Stomach (tissue), 9 donors: Measurements from ENCODE around the gene LDLRAD3. TPM values are rescaled to one million over a fixed set of nuclear protein-coding genes. Genes with fewer than 3 reads are reported as not detected.

Experiments used
- DNase-seq, 2 donors: peaks; one replicate each; pipeline versions ENCODE4 v3.0.0 to v3.0.0-alpha.2; 2013 to 2019
- H3K27ac ChIP-seq, 5 donors: fragments of 200-600 bp in 4 of 5; sonication (generic) in 4 of 5; one replicate each; pipeline ENCODE4 v1.5.1; 2013 to 2019; ENCODE audit warnings: mild to moderate bottlenecking in 1 of 5, moderate library complexity in 1 of 5
- H3K27me3 ChIP-seq, 3 donors: fragments of 200-600 bp; sonication (generic); one replicate each; pipeline ENCODE4 v1.5.1; 2017 to 2019; ENCODE audit warnings: mixed run types in 1 of 3
- H3K36me3 ChIP-seq, 4 donors: fragments of 200-600 bp; sonication (generic); 1 replicate in 3 of 4; 2 replicates in 1 of 4; pipeline ENCODE4 v1.5.1; 2016 to 2019
- H3K4me1 ChIP-seq, 4 donors: fragments of 200-600 bp; sonication (generic); one replicate each; pipeline ENCODE4 v1.5.1; 2016 to 2019
- H3K4me3 ChIP-seq, 4 donors: fragments of 200-600 bp; sonication (generic) in 3 of 4; one replicate each; pipeline ENCODE4 v1.5.1; 2016 to 2019; ENCODE audit warnings: mild to moderate bottlenecking in 1 of 4
- H3K9me3 ChIP-seq, 4 donors: fragments of 200-600 bp; sonication (generic); one replicate each; pipeline ENCODE4 v1.5.1; 2016 to 2019
- EP300 ChIP-seq: sonication (generic); formaldehyde crosslinking; IDR thresholded peaks from one replicate; pipeline ENCODE4 v1.6.1; 2017; ENCODE audit warnings: antibody characterized with exemption
- POLR2A ChIP-seq, 4 donors: fragments of 450-650 bp; IDR thresholded peaks; one replicate each; pipeline ENCODE4 v1.6.1; 2016; ENCODE audit warnings: antibody characterized with exemption in 4 of 4, control low read depth in 2 of 4, mild to moderate bottlenecking in 1 of 4, moderate library complexity in 1 of 4
- POLR2AphosphoS5 ChIP-seq, 3 donors: sonication (generic); formaldehyde crosslinking; IDR thresholded peaks; one replicate each; pipeline ENCODE4 v1.6.1; 2016; ENCODE audit warnings: antibody characterized with exemption in 3 of 3
- WGBS, 5 donors: extraction: QIAGEN DNeasy Blood & Tissue Kit in 3 of 5; methylation state at CpG; one replicate each; pipeline versions ENCODE4 v1.1.5 to v1.1.7; 2013 to 2018; 5-methylcytosine and 5-hydroxymethylcytosine counted together
- intact Hi-C: fragments of 100-400 bp; cut with DNase I; formaldehyde crosslinking; loops from one replicate; pipeline ENCODE4 v1.15.1; 2023; ENCODE audit warnings: low total_unique reads
- polyA plus RNA-seq, 3 donors: library from polyadenylated mRNA; stranded (reverse); fragments of 200-250 nt; gene quantifications; one replicate each; pipeline ENCODE4 v1.2.3, GENCODE V29; 2013
- total RNA-seq, 5 donors: library from RNA; depleted of rRNA; stranded (reverse); fragments of >200 nt; gene quantifications; one replicate each; pipeline versions ENCODE4 v1.1.0 to v1.2.3, GENCODE V29; 2014 to 2016
- TF ChIP-seq, protein P1 (sequence below), 7 experiments: fragments of 450-650 bp in 4 of 7; fragments of 200-600 bp in 3 of 7; sonication (generic) in 3 of 7; IDR thresholded peaks; one replicate each; pipeline ENCODE4 v1.5.1; 2016 to 2019; ENCODE audit warnings: antibody characterized with exemption in 7 of 7, control low read depth in 2 of 7, mild to moderate bottlenecking in 1 of 7
- donor health status: healthy with polysubstance abuse.
- donor health status: Bipolar disorder and iron deficiency.
- donor health status: healthy.

Gene LDLRAD3
- total and polyA plus RNA-seq, 8 donors, result 2.0 to 22.8 (median 7.9) TPM

DNA sequence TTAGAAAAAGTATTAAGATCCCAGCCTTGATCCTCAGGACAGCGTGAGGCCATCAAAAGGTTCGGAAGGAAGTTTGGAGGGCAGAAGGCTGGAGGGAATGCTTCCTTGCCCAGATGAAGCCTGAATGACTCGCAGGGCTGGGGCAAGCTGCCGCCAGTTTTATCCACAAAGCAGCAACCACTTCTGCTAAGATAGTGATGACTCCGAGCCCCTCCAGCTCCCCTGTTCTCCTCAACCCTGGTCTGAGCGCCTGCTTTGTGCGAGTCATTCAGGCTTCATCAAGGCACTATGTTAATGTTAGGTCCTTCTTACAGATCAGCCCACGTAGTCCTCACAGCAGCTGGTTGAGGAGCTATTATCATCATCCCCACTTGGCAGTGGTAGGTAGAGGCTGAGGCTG, 186.5 kb downstream of the LDLRAD3 start:
- Histone ChIP-seq H3K27me3 (no peaks in the 10 kb centered on the region), H3K4me1 (no peaks in the 10 kb centered on the region), H3K27ac (no peak overlapping the region), H3K9me3 (no peaks in the 10 kb centered on the region), H3K4me3 (no peak overlapping the region), H3K36me3 (no peaks in the 10 kb centered on the region)
- WGBS, 5 donors, result 85 to 98% (median 91%) methylated on average over 8 of the region's 8 CpGs
- TF ChIP-seq POLR2A (IDR thresholded peaks at IDR 0.05), result no peak
- no peak for TF ChIP-seq POLR2AphosphoS5 (IDR thresholded peaks at IDR 0.05)
- TF ChIP-seq EP300, result no peak
- TF ChIP-seq, protein P1, sequence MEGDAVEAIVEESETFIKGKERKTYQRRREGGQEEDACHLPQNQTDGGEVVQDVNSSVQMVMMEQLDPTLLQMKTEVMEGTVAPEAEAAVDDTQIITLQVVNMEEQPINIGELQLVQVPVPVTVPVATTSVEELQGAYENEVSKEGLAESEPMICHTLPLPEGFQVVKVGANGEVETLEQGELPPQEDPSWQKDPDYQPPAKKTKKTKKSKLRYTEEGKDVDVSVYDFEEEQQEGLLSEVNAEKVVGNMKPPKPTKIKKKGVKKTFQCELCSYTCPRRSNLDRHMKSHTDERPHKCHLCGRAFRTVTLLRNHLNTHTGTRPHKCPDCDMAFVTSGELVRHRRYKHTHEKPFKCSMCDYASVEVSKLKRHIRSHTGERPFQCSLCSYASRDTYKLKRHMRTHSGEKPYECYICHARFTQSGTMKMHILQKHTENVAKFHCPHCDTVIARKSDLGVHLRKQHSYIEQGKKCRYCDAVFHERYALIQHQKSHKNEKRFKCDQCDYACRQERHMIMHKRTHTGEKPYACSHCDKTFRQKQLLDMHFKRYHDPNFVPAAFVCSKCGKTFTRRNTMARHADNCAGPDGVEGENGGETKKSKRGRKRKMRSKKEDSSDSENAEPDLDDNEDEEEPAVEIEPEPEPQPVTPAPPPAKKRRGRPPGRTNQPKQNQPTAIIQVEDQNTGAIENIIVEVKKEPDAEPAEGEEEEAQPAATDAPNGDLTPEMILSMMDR (IDR thresholded peaks at IDR 0.05), result no peak
- intact Hi-C loops, result loop anchor here (10.0 kb wide), 1 partner anchor 516 kb away; the partner anchor contains the start of gene FJX1
- DNase-seq, result no peak

DNA sequence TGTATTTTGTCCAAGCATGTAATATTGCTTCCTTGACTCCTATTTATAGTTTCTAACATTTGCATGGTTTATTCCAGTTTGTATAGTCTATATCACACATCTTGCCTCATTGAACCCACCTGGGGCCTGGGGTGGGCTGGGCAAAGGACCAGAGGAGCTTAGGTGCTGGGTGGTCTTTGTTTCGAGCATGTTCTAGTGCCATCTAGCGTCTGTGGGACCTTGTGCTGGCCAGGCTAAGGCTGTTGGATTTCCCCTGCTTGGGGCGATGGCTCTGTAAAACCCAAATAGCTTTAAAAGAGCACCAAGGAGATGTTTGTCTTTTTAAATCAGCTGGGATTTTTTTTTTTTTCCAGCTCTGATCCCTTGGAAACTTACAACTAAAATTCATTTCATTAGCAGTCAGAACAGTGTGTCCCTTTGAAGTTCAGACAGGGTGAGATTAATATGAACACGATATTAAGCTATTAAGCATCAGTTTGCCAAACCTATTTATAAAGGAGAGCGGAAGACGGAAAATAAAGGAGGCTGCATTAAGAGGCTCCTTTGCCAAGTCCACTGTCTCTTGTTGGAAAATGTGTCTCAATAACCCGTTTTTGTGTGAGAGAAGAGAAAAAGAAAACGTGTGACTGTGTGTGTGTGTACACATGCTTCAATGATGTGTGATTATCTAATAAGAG, 188.0 kb downstream of the LDLRAD3 start:
- TF ChIP-seq, protein P1 (IDR thresholded peaks at IDR 0.05), result peak in 5 of 7 experiments; percentile 24 to 54 (median 37)
- TF ChIP-seq EP300, result no peak

DNA sequence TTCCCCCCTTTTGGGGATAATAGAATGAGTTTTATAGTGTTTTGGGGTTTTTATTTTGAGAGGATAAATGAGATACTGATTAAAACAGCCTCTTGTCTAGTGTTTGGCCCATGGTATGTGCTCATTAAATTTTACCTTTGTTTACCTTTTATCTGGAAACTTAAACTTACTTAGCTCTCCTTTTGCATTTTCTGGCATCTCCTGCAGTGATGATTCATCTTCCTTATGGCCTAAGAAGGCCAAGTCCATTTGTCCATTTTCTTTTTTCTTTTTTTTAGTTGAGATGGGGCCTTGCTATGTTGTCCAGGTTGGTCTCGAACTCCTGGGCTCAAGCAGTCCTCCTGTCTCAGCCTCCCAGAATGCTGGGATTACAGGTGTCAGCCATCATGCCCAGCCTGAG, 189.1 kb downstream of the LDLRAD3 start:
- no peak for DNase-seq
- Histone ChIP-seq H3K27me3 (no peaks in the 10 kb centered on the region), H3K36me3 (no peaks in the 10 kb centered on the region), H3K4me3 (no peak overlapping the region), H3K27ac (no peak overlapping the region), H3K4me1 (no peaks in the 10 kb centered on the region), H3K9me3 (no peaks in the 10 kb centered on the region)
- no peak for TF ChIP-seq POLR2A (IDR thresholded peaks at IDR 0.05)
- no peak for TF ChIP-seq EP300
- TF ChIP-seq POLR2AphosphoS5 (IDR thresholded peaks at IDR 0.05), result no peak
- WGBS, 5 donors, result 75 to 100% (median 88%) methylated on average over 1 of the region's 1 CpG
- intact Hi-C loops, result loop anchor here (10.0 kb wide), 1 partner anchor 518 kb away; the partner anchor contains the start of gene FJX1

More for the DNA sequence above, 188.0 kb downstream of the LDLRAD3 start:
- intact Hi-C loops, result loop anchor here (10.0 kb wide), 1 partner anchor 517 kb away; the partner anchor contains the start of gene FJX1
- no peak overlapping the region for H3K27ac ChIP-seq
- no peak overlapping the region for H3K4me3 ChIP-seq
- H3K36me3 ChIP-seq, result no peaks in the 10 kb centered on the region
- H3K27me3 ChIP-seq, result no peaks in the 10 kb centered on the region
- H3K9me3 ChIP-seq, result no peaks in the 10 kb centered on the region
- no peaks in the 10 kb centered on the region for H3K4me1 ChIP-seq
- peak; percentile 30 to 85 for DNase-seq
- 38 to 48% (median 41%) methylated on average over 8 of the region's 8 CpGs for WGBS, 5 donors

DNA sequence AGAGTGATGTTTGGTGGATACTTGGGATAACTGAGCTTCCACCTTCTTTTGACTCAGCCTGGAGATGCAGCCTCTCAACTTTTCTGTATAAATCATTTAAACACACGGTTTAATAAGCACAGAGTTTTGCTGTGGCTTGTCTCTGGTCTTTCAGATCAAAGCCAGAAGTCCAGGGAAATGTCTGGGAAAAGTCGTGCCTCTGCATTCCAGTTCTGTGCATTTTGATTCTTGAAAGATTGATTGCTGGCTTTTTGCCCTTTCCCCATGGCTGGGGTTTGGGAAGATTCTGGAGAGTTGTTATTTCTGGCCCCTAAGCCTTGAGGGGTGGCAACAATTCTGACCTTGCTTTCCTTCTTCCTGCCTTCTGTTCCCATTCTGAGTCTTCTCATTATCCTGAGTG, 191.2 kb downstream of the LDLRAD3 start:
- no peaks in the 10 kb centered on the region for H3K4me1 ChIP-seq
- no peaks in the 10 kb centered on the region for H3K36me3 ChIP-seq
- H3K27me3 ChIP-seq, result no peaks in the 10 kb centered on the region
- TF ChIP-seq EP300 (no peak), POLR2AphosphoS5 (IDR thresholded peaks at IDR 0.05) (no peak)
- intact Hi-C loops, result loop anchor here (10.0 kb wide), 1 partner anchor 520 kb away; the partner anchor contains the start of gene FJX1
- H3K27ac ChIP-seq, result no peak overlapping the region
- WGBS, 5 donors, result 33 to 49% (median 41%) methylated on average over 2 of the region's 2 CpGs
- no peak for DNase-seq
- no peaks in the 10 kb centered on the region for H3K9me3 ChIP-seq
- no peak overlapping the region for H3K4me3 ChIP-seq

DNA sequence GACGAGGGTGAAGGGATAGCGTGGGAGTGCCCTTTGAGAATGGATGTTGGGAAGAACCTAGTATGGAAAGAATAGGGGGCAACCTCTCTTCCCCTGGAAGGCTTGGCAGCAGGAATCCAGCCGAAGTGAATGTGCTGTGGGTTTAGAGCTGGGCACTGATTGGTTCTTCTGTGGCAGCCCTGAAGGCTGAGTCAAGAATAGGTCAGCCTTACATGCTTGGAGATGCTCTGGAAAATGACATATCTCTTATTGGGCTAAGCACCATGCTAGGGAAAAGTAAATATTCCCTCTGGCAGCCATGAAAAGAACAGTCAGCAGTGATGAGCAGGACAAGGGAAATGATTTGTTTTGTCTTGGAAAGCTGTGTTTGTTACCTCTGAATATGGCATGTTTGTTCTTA, 195.9 kb downstream of the LDLRAD3 start:
- WGBS, 5 donors, result 77 to 93% (median 89%) methylated on average over 3 of the region's 3 CpGs
- intact Hi-C loops, result loop anchor here (10.0 kb wide), 1 partner anchor 525 kb away; the partner anchor contains the start of gene FJX1

More for the DNA sequence above, 195.9 kb downstream of the LDLRAD3 start:
- H3K4me1 ChIP-seq, result no peaks in the 10 kb centered on the region
- no peaks in the 10 kb centered on the region for H3K36me3 ChIP-seq
- TF ChIP-seq POLR2AphosphoS5 (IDR thresholded peaks at IDR 0.05) (no peak), EP300 (no peak), POLR2A (IDR thresholded peaks at IDR 0.05) (no peak)
- TF ChIP-seq, protein P1 (IDR thresholded peaks at IDR 0.05), result no peak
- H3K4me3 ChIP-seq, result no peak overlapping the region
- no peak overlapping the region for H3K27ac ChIP-seq
- H3K9me3 ChIP-seq, result no peaks in the 10 kb centered on the region
- H3K27me3 ChIP-seq, result no peaks in the 10 kb centered on the region
- no peak for DNase-seq
